Mesenteric fat pad (tissue), 1 donor: ENCODE data around the gene ZC3H8. TPM values are rescaled to one million over a fixed set of nuclear protein-coding genes. Genes with fewer than 3 reads are reported as not detected.

Experiments used
- DNase-seq: peaks from one replicate; pipeline ENCODE4 v3.0.0-alpha.2; 2020; ENCODE audit warnings: low spot score
- total RNA-seq: library from RNA; stranded (reverse); fragmentation: NEBNext Ultra II Directional; extraction: Animal tissue kit (Norgen Biotek cat#: 25700); gene quantifications from one replicate; pipeline ENCODE4 v1.2.1, GENCODE V29; 2021
- donor health status: DM: yes; HTN: yes; CAD: no.

ZC3H8 gene
- total RNA-seq, 1 donor from 2014 or later = 5.3 TPM

- DNase-seq = no peak
Measured at GRCh38 chr2:112195950-112196349, 58.9 kb downstream of the ZC3H8 start.

GRCh38 chr2:112195167-112195766, 59.6 kb downstream of the ZC3H8 start:
- DNase-seq = no peak

DNA sequence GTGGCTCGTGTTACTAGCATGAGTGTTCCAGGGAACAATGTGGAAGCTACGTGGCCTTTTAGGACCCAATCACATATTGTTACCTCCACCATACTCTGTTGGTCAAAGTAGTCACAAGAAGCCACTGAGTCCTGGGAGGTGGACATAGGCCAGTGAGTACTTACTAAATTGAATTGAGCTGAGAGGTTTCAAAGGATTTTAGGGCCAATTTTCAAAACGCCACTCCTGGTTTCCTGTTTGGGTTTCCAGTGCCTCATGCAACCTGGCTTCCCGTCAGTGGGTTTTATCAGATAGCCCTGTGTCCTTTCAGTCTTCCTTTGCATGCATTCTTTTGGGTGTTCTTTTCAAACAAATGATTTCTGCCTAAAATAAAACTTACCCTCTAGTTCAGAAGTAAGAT, 60.4 kb downstream of the ZC3H8 start:
- no peak for DNase-seq

DNA sequence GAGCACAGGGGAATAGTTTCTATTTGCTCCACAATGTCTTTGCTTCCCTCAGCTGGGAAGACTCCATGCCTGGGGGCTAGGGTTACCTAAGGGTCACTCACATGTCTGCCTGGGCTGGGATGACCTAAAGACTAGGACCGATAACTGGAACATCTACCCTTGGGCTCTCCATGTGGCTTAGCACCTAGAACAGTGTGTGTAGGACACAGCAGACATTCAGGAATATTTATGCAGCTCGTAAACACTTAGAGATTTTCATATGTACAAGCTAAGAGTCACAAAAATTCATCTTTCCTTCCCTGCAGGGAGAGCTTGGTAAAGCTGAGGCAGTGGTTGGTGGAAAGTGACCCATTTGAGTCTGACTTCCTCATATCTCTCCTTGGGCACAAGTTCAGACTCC, 60.8 kb downstream of the ZC3H8 start:
- no peak for DNase-seq

DNA sequence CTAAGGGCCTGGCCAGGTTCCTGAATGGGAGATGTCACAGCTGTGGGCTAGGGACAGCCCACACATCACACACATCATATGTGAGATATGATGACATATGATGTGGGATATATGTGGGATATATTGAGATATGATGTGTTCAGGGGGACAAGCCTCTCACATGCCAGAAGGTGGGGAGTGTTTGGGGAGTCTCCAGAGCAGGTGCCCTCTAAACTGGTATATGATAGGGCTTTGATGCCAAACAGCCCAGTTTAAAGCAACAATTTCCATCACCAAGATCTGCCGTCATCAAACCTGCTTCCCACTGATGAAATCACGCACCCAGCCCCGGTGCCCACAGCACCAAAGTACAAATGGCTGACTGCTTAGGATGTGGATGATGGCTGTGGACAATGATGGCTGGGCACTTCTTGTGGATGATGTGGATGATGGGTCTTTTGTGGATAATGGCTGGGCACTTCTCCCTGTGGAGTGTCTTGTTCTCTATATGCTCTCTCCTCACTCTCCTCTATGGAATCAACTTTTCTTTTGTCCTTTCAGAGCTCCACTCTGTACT, 65.8 kb downstream of the ZC3H8 start:
- no peak for DNase-seq

- DNase-seq = no peak
Measured at GRCh38 chr2:112187805-112188596, 66.8 kb downstream of the ZC3H8 start.

- DNase-seq = no peak
Measured at GRCh38 chr2:112187046-112187715, 67.7 kb downstream of the ZC3H8 start.

DNA sequence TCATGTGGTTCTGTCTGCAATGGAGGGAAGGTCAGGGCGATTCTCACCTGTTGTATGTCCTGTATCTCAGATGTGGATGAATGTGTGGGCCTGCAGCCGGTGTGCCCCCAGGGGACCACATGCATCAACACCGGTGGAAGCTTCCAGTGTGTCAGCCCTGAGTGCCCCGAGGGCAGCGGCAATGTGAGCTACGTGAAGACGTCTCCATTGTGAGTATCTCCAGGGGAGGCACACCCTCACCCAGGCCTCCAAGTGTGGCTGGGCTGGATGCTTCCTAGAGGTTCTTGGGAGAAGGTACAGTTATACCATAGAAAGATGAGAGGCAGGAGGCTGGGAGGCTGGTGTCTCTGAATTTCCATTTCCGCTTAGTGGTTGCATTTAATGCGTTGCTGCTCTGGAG, 69.7 kb downstream of the ZC3H8 start:
- DNase-seq = no peak

DNA sequence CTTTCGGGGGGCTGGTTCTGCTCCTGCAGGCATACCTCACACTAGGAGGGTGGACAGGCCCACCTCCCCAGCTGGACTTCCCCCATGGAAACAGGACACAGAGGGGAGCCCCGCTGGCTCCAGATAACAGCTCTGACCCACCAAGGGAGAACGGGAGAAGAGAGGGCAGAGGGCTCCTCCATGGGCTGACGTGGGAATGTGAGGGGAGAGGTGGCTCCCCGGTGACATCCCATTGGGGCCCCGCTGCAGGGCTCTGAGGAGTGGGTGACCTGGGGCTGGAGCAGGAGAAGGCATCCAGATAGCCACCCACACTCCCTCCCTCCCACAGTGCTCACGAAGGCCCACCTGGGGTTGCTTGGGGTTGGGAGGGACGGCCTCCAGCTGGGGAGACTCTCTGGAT, 70.7 kb downstream of the ZC3H8 start:
- DNase-seq = no peak

DNA sequence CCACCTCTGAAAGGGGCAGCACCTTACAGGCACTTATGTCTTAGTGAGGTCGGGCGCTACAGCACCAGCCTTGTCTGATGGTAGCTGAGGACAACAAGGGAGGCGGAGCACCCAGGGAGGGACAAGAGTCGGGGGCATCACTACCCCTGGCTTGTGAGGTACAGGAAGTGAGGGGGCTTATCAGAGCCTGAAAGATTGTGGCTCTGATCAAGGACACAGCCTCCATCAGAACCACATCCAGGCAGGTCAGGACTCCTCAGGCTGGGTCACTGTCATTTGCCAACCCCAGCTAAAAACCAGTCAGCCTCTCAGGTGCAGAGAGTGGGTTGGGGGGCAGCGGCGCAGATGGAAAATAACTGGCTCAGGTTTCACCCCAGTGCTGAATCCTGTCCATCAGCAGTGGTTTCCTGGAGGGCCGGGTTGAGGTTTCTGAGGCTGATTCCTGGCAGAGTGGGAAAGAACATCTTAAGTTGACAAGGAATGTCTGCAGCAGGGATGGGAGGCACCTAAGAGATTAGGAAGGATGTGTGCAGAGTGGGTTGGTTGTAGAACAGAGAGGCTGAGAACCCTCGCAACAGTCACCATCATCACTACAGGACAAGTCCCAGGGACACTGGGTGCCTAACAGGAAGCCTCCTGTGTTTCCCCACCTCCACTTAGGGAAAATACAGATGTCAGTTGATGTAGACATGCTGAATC, 71.4 kb downstream of the ZC3H8 start:
- DNase-seq = no peak

DNA sequence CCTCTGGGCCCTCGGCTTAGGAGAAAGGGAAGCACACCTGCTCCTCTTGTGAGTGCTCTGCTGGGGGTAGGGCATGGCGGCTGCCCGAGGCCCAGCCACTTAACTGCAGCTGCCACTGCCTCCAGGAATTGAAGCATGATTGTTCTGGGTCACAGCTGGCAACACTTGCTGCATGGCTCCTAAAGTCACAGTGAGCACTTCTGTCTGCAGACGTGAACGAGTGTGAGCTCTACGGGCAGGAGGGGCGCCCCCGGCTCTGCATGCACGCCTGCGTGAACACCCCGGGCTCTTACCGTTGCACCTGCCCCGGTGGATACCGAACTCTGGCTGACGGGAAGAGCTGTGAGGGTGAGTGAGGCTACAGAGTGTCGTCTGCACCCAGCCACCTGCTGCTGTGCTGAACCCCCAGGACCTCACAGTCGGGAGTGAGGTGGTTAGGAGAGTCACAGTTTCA, 72.2 kb downstream of the ZC3H8 start:
- no peak for DNase-seq

DNA sequence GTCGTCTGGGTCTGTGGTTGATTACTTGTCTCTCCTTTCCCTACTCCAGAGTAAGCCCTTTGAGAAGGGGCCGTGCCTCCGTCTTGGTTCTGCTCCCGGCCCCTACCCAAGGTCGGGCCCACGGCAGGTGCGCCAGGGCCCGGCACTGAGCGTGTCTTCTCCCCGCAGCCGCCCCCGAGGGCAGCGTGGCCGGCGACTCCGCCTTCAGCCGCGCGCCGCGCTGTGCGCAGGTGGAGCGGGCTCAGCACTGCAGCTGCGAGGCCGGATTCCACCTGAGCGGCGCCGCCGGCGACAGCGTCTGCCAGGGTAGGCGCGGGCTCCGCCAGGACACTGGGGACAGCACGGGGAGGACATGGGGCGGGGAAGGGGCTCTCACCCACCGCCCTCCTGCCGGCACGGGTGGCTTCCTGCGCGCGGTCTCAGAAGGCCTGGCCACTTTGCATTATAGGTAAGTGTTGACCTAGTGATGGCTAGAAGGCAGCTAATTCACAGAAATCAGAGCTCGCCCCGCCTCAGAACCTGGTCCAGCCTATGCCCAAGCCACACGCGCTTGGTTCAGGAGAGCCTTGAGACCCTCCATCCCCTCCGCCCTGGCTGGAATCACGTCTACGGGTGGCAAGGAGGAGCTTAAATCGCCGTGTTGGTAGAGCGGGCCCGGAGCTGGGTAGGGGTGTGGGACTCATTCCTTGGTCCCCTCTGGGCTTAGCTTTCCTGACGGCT, 73.1 kb downstream of the ZC3H8 start:
- DNase-seq = no peak

GRCh38 chr2:112175958-112176573, 78.8 kb downstream of the ZC3H8 start:
- DNase-seq = no peak

GRCh38 chr2:112175333-112175732, 79.5 kb downstream of the ZC3H8 start:
- DNase-seq = no peak

DNA sequence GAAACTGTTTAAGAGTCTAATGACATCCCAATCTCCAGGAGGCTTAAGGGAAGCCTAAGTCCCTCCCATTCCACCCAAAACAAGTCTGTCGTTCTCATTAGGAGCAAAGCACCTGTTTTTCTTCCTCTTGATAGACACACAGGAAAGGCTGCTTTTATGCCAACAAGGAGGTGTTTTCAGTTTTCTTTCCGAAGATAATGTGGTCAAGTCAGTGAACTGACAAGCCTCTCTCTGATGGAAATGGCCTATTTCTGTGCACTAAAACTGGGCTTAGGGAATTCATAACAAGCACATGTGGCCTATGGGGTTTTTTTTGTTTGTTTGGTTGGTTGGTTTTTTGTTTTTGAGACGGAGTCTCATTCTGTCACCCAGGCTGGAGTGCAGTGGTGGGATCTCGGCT, 80.5 kb downstream of the ZC3H8 start:
- no peak for DNase-seq

GRCh38 chr2:112173646-112174319, 81.1 kb downstream of the ZC3H8 start:
- DNase-seq = no peak

- no peak for DNase-seq
Measured at GRCh38 chr2:112170495-112170894, 84.3 kb downstream of the ZC3H8 start.

- DNase-seq = no peak
Measured at GRCh38 chr2:112168422-112169124, 86.3 kb downstream of the ZC3H8 start.
